GM19023 (cell line): ENCODE measurements around the gene AMD1.
"Not testable (repeated sequence)": the region's sequence is repeated elsewhere in the genome, so short reads cannot be mapped to it uniquely, and the experiment has no call there.

ENCODE experiments used
- ATAC-seq: cut with Tn5 transposase; IDR thresholded peaks from one replicate; pipeline ENCODE4 v1.9.1; 2021; ENCODE audit warnings: mild to moderate bottlenecking, moderate library complexity; ENCODE audit not compliant: unreplicated experiment

Gene AMD1

GRCh38 chr6:110873981-110874879 is at the start of gene AMD1:
Gene AMD1 (plus strand): TSS chr6:110874785. CDS start chr6:110875106, 321 bp downstream.
- ATAC-seq = peak; percentile 74

GRCh38 chr6:110826236-110827129 is 48.1 kb upstream of the AMD1 start:
- ATAC-seq = no peak

- no peak for ATAC-seq
These were observed 46.2 kb upstream of the AMD1 start for GRCh38 chr6:110828396-110828795.

GRCh38 chr6:110831405-110831804 is 43.2 kb upstream of the AMD1 start:
- ATAC-seq = no peak

- ATAC-seq = no peak
These were observed 40.8 kb upstream of the AMD1 start for GRCh38 chr6:110833831-110834230.

GRCh38 chr6:110835751-110836150 is 38.8 kb upstream of the AMD1 start:
- ATAC-seq = not testable (repeated sequence)

GRCh38 chr6:110841266-110841665 is 33.3 kb upstream of the AMD1 start:
- no peak for ATAC-seq

- ATAC-seq = no peak
These were observed 24.8 kb upstream of the AMD1 start for GRCh38 chr6:110849781-110850180.

GRCh38 chr6:110852773-110853172 is 21.8 kb upstream of the AMD1 start:
- no peak for ATAC-seq

- ATAC-seq = no peak
These were observed 20.7 kb upstream of the AMD1 start for GRCh38 chr6:110853754-110854477.

- ATAC-seq = no peak
These were observed 18.3 kb upstream of the AMD1 start for GRCh38 chr6:110856296-110856695.

- no peak for ATAC-seq
These were observed 16.6 kb upstream of the AMD1 start for GRCh38 chr6:110858016-110858415.

GRCh38 chr6:110858562-110859214 is 15.9 kb upstream of the AMD1 start:
- no peak for ATAC-seq

GRCh38 chr6:110859335-110859792 is 15.2 kb upstream of the AMD1 start:
- no peak for ATAC-seq

- ATAC-seq = no peak
These were observed 9.8 kb upstream of the AMD1 start for GRCh38 chr6:110864824-110865223.

- ATAC-seq = peak; percentile 16
These were observed 429 bp downstream of the AMD1 start for GRCh38 chr6:110874880-110875547.

- peak; percentile 16 for ATAC-seq
These were observed 1.1 kb downstream of the AMD1 start for GRCh38 chr6:110875548-110876169.

- peak; percentile 41 for ATAC-seq
These were observed 1.7 kb downstream of the AMD1 start for GRCh38 chr6:110876170-110876773.
